ENCODE measurements around the gene XRCC3.

The XRCC3 gene

DNA sequence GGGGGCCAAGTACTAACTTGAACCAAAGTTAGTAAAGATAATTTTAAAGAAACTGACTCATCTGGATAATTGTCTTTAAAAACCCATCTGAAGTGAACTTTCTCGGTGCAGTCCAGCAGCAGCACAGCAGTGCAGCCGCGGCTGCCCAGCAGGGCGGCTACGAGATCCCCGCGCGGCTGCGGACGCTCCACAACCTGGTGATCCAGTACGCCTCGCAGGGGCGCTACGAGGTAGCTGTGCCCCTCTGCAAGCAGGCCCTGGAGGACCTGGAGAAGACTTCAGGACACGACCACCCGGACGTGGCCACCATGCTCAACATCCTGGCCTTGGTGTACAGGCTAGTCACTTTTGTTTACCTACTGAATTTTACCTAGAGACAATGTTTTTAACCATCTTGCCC, 52.7 kb downstream of the XRCC3 start:
- Mint-ChIP-seq H3K9me3 (no peaks in the 10 kb centered on the region), H3K27me3 (ENCODE audit: low read depth) (no peaks in the 10 kb centered on the region), H3K36me3 (ENCODE audit: low read depth) (peaks cover 52% of the 10 kb centered on the region), H3K4me3 (no peak overlapping the region), H3K4me1 (no peaks in the 10 kb centered on the region), H3K27ac (no peak overlapping the region)
- TF ChIP-seq, protein P1, sequence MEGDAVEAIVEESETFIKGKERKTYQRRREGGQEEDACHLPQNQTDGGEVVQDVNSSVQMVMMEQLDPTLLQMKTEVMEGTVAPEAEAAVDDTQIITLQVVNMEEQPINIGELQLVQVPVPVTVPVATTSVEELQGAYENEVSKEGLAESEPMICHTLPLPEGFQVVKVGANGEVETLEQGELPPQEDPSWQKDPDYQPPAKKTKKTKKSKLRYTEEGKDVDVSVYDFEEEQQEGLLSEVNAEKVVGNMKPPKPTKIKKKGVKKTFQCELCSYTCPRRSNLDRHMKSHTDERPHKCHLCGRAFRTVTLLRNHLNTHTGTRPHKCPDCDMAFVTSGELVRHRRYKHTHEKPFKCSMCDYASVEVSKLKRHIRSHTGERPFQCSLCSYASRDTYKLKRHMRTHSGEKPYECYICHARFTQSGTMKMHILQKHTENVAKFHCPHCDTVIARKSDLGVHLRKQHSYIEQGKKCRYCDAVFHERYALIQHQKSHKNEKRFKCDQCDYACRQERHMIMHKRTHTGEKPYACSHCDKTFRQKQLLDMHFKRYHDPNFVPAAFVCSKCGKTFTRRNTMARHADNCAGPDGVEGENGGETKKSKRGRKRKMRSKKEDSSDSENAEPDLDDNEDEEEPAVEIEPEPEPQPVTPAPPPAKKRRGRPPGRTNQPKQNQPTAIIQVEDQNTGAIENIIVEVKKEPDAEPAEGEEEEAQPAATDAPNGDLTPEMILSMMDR (IDR thresholded peaks at IDR 0.05; ENCODE audit: unreplicated experiment in 3 of 3): no peak

DNA sequence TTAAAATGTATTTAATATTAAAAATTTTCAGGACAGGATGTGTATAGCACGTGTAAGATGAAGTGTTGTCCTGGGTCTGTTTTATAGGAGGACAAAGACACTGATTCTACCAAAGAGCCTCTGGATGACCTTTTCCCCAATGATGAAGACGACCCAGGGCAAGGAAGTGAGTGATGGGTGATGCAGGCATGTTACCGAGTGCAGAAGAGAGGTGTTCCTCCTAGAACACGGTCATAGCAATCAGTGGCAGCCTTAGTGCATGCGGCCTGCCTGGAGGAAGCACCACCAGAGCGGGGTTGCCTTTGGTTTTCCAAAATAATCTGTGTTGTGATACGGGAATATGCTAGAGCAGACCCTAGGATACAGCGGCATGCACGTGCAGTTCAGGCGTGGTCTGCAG, 53.2 kb downstream of the XRCC3 start:
- peaks cover 57% of the 10 kb centered on the region for H3K36me3 Mint-ChIP-seq (ENCODE audit: low read depth)
- TF ChIP-seq, protein P1 (IDR thresholded peaks at IDR 0.05; ENCODE audit: unreplicated experiment in 3 of 3): no peak
- H3K27me3 Mint-ChIP-seq (ENCODE audit: low read depth): no peaks in the 10 kb centered on the region
- H3K4me3 Mint-ChIP-seq: no peak overlapping the region
- H3K4me1 Mint-ChIP-seq: no peaks in the 10 kb centered on the region
- peak overlapping the region in 1 of 3 experiments; percentile 18 for H3K27ac Mint-ChIP-seq
- no peaks in the 10 kb centered on the region for H3K9me3 Mint-ChIP-seq

DNA sequence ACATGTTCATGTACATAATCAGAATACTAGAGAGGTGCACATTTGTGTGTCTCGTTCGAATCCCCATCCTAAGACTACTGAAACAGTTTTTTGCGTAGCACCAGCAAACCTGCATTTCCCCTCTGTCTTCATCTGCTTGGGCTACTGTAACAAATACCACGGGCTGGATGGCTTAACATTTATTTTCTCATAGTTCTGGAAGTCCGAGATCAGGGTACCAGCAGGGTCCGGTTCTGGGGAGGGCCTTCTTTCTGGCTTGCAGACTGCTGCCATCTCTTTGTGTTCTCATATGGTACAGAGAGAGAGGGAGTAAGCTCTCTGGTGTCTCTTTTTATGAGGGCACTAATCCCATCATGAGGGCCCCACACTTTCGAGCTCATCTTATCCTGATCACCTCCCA, 55.6 kb downstream of the XRCC3 start:
- Mint-ChIP-seq H3K9me3 (no peaks in the 10 kb centered on the region), H3K36me3 (ENCODE audit: low read depth) (peaks cover 63% of the 10 kb centered on the region), H3K4me3 (no peak overlapping the region), H3K27me3 (ENCODE audit: low read depth) (no peaks in the 10 kb centered on the region), H3K27ac (no peak overlapping the region), H3K4me1 (no peaks in the 10 kb centered on the region)
- TF ChIP-seq, protein P1 (IDR thresholded peaks at IDR 0.05; ENCODE audit: unreplicated experiment in 3 of 3): no peak

DNA sequence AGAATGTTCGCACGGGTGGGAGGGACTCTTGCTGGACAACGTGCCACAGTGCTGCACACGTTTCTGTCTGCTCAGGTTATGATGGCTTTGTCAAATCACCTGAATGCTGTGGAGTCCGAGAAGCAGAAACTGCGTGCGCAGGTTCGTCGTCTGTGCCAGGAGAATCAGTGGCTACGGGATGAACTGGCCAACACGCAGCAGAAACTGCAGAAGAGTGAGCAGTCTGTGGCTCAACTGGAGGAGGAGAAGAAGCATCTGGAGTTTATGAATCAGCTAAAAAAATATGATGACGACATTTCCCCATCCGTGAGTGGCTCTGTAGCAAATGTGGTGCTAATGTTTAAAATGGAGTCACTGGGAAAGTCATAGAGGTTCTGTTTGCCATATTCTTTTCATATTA, 57.8 kb downstream of the XRCC3 start:
- Mint-ChIP-seq H3K4me3 (no peak overlapping the region), H3K27me3 (ENCODE audit: low read depth) (no peaks in the 10 kb centered on the region)
- TF ChIP-seq, protein P1 (IDR thresholded peaks at IDR 0.05; ENCODE audit: unreplicated experiment in 3 of 3): no peak

DNA sequence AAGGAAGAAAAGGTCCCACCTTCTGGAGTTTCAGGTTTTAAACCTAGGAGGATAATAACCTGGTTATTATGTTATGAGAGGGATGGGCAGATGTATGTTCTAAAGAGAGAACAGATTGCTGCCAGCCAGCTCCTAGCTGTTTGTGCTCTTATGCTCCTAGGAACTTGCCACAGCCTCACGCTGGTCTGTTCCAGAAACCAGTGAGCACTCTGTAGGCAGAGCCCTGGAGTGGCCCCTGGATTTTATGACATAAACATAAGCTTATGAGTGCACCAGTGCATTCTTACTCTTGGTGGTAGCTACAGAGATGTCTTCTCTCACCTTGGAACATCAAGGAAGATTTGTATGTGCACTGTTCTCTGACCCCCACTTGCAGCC, 58.5 kb downstream of the XRCC3 start:
- Mint-ChIP-seq H3K4me1 (peaks cover 19% of the 10 kb centered on the region), H3K4me3 (no peak overlapping the region), H3K9me3 (no peaks in the 10 kb centered on the region), H3K36me3 (ENCODE audit: low read depth) (peaks cover 52% of the 10 kb centered on the region), H3K27ac (no peak overlapping the region), H3K27me3 (ENCODE audit: low read depth) (no peaks in the 10 kb centered on the region)
- TF ChIP-seq, protein P1 (IDR thresholded peaks at IDR 0.05; ENCODE audit: unreplicated experiment in 3 of 3): no peak

More for the DNA sequence above, 57.8 kb downstream of the XRCC3 start:
- H3K27ac Mint-ChIP-seq: no peak overlapping the region
- peaks cover 58% of the 10 kb centered on the region for H3K36me3 Mint-ChIP-seq (ENCODE audit: low read depth)
- H3K9me3 Mint-ChIP-seq: no peaks in the 10 kb centered on the region
- H3K4me1 Mint-ChIP-seq: peaks cover 13% of the 10 kb centered on the region

DNA sequence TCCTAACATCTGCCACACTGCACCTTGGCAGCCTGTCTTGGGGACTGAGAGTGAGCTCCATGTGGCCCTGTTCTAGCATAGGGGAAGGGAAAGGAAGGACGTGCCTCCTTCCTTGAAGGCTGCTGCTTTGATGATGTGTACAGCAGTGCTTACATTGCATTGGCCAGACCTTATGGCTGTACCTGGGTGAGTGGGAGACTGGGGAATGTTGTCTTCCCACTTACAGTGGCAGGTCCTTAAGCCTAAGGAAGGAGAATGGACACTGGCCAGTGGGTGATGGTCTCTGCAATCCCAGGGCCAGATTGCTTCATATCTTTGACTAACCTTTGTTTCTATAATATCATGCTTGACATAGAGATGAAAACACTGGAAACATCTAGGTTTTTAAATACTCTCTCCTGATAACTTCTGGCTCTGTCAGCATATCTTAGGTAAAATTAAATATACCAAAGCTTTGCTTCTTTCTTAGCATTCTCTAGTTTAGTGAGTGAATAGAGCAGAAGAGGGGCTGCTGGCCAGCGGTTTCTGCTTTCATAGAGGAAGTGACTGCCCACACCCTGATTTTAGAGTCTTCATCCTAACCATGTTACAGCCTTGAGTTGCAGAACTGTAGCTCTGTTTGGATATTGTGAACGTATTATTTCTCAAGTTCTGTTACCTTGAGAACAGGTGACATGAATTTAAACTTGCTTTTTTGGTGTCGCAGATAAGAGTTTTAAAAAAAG, 59.1 kb downstream of the XRCC3 start:
- Mint-ChIP-seq H3K27ac (no peak overlapping the region), H3K9me3 (no peaks in the 10 kb centered on the region), H3K4me1 (peaks cover 19% of the 10 kb centered on the region), H3K27me3 (ENCODE audit: low read depth) (no peaks in the 10 kb centered on the region), H3K4me3 (no peak overlapping the region), H3K36me3 (ENCODE audit: low read depth) (peaks cover 49% of the 10 kb centered on the region)
- TF ChIP-seq, protein P1 (IDR thresholded peaks at IDR 0.05; ENCODE audit: unreplicated experiment in 3 of 3): no peak
